Measurements from ENCODE around the gene PTPRT. TPM values are rescaled to one million over a fixed set of nuclear protein-coding genes. Genes with fewer than 3 reads are reported as not detected.

The PTPRT gene
- total and polyA plus RNA-seq, 10 of the 15 experiments (the other 5 are each of a cell fraction or from before 2014, with no cell fraction given) = not detected

DNA sequence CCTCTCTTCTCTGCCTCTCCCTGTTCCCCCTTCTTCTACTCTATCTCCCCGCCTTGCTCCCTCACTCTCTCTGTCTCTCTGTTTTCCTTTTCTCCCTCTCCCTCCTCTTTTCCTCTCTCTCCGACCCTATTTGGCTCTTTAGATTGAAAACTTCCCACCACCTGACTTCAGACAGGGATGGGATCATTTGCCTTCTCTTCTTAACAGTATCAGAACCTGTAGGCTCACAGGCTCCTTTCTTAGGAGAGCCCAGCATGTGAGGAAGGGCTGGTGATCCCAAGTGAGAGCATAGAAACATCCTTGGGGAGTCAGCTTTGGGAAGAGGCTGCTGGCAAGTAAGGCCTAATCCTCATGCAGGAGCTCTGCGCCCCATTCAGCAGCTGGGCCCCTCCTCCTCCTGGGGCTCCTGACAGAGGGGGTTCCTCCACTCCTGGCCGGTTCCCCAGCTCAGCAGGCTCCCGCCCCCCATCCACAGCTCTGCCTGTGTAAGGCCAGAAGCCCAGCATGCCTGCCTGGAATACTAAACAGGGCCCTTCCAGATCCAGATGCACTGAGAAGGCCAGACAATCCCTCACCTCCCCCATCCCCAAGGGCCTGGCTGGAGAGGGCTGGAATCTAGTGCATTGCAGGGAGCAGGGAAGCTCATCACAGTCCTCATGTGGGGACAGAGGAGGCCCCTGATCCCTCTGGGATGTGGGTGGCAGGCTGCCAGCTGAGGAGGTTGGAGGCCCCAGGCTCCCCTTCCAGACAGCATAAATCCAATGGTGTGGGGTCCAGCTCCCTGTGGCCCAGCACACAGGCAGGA is 93.4 kb downstream of the PTPRT start (continued):
- TF ChIP-seq RELA (IDR thresholded peaks at IDR 0.05; ENCODE audit: borderline replicate concordance, partially characterized antibody) (no peak), GABPA (IDR thresholded peaks at IDR 0.05; ENCODE audit: low read depth) (no peak), CEBPB (IDR thresholded peaks at IDR 0.05; ENCODE audit: borderline replicate concordance in 1 of 2, low read depth in 2 of 2, low read length in 2 of 2) (no peak), WRNIP1 (IDR thresholded peaks at IDR 0.05; ENCODE audit: borderline replicate concordance, low read depth, low read length) (no peak), ZBED1 (IDR thresholded peaks at IDR 0.05; ENCODE audit: borderline replicate concordance) (no peak), RUNX3 (IDR thresholded peaks at IDR 0.05; ENCODE audit: low read length) (no peak), RBBP5 (conservative IDR thresholded peaks at IDR 0.05) (no peak)
- TF ChIP-seq, protein P1, sequence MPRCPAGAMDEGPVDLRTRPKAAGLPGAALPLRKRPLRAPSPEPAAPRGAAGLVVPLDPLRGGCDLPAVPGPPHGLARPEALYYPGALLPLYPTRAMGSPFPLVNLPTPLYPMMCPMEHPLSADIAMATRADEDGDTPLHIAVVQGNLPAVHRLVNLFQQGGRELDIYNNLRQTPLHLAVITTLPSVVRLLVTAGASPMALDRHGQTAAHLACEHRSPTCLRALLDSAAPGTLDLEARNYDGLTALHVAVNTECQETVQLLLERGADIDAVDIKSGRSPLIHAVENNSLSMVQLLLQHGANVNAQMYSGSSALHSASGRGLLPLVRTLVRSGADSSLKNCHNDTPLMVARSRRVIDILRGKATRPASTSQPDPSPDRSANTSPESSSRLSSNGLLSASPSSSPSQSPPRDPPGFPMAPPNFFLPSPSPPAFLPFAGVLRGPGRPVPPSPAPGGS (IDR thresholded peaks at IDR 0.05; ENCODE audit: borderline replicate concordance, insufficient read depth, low read depth, low read length, poor library complexity, severe bottlenecking) = no peak
- TF ChIP-seq, protein P2, sequence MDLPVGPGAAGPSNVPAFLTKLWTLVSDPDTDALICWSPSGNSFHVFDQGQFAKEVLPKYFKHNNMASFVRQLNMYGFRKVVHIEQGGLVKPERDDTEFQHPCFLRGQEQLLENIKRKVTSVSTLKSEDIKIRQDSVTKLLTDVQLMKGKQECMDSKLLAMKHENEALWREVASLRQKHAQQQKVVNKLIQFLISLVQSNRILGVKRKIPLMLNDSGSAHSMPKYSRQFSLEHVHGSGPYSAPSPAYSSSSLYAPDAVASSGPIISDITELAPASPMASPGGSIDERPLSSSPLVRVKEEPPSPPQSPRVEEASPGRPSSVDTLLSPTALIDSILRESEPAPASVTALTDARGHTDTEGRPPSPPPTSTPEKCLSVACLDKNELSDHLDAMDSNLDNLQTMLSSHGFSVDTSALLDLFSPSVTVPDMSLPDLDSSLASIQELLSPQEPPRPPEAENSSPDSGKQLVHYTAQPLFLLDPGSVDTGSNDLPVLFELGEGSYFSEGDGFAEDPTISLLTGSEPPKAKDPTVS (IDR thresholded peaks at IDR 0.05; ENCODE audit: low read depth, low read length) = no peak

DNA sequence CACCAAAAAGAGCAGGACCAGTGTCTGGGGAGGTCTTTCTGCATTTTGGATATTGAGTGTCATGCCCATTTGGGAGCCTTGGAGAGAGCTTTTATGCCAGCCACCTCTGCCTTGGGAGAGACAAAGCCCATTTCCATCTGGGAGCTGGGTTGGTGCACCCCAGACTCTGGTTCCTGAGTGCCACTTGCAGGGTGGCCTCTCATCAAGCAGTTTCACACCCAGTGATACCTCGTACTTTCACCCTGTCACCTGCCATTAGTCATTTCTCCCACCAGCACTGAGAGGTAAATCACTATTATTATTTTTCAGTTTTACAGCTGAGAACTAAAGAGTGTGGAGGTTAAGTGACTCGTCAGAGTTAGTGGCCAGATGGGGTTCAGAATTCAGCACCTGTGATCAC is 94.7 kb downstream of the PTPRT start:
- ChIA-PET SMC1A (ENCODE audit: uncharacterized antibody, unreplicated experiment) (no interaction called here), POLR2A (no interaction called here), RAD21 (ENCODE audit: unreplicated experiment) (no interaction called here), CTCF (no interaction called here)
- no peak for FAIRE-seq
- H3K27ac ChIP-seq (ENCODE audit: control insufficient read depth, insufficient read depth) = no peak overlapping the region
- no peaks in the 10 kb centered on the region for H4K20me1 ChIP-seq (ENCODE audit: control insufficient read depth, insufficient read depth)
- no peak overlapping the region for H3K4me2 ChIP-seq (ENCODE audit: control insufficient read depth, insufficient read depth)
- H3K9me3 ChIP-seq (replicated peaks; ENCODE audit: control insufficient read depth, insufficient read depth, low read length) = no peaks in the 10 kb centered on the region
- no peak for ATAC-seq
- H3K79me2 ChIP-seq (ENCODE audit: control insufficient read depth, insufficient read depth, low read length) = no peaks in the 10 kb centered on the region
- TF ChIP-seq POU2F2 (IDR thresholded peaks at IDR 0.05; ENCODE audit: borderline replicate concordance, low read depth, low read length) = no peak
- TF ChIP-seq CHD4 (IDR thresholded peaks at IDR 0.05) = no peak
- TF ChIP-seq, protein P3, sequence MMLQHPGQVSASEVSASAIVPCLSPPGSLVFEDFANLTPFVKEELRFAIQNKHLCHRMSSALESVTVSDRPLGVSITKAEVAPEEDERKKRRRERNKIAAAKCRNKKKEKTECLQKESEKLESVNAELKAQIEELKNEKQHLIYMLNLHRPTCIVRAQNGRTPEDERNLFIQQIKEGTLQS (IDR thresholded peaks at IDR 0.05; ENCODE audit: borderline replicate concordance, extremely low read depth, low read depth, low read length) = no peak
- no peak for TF ChIP-seq EED (IDR thresholded peaks at IDR 0.05; ENCODE audit: low read depth)
- no peak for TF ChIP-seq BHLHE40 (IDR thresholded peaks at IDR 0.05; ENCODE audit: borderline replicate concordance in 1 of 2, low read depth in 2 of 2, low read length in 1 of 2)
- no TSS peak for BruUV-seq (replicated peaks)
- intact Hi-C loops (cut with micrococcal nuclease; ENCODE audit: unreplicated experiment) (no loop called here), in situ Hi-C loops (cut with MboI) (no loop called here)
- no peak overlapping the region for H3K9ac ChIP-seq (ENCODE audit: control insufficient read depth, insufficient read depth, low read length)
- no peak overlapping the region for H2AFZ ChIP-seq (ENCODE audit: control insufficient read depth, low read depth, low read length)
- WGBS (ENCODE audit: insufficient coverage, insufficient replicate concordance, low lambda C conversion rate, missing lambda C conversion rate) = 3% methylated on average over 2 of the region's 2 CpGs
- no peaks in the 10 kb centered on the region for H3K27me3 ChIP-seq (replicated peaks in 1 of 2; ENCODE audit: control insufficient read depth in 2 of 2, insufficient read depth in 2 of 2, low read length in 1 of 2)
- no peak overlapping the region for H3K4me3 ChIP-seq
- DNase-seq (ENCODE audit: low read depth, low spot score) = no peak
- no peaks in the 10 kb centered on the region for H3K36me3 ChIP-seq (ENCODE audit: control insufficient read depth in 2 of 2, insufficient read depth in 2 of 2, low read length in 1 of 2)
- H3K4me1 ChIP-seq (ENCODE audit: control insufficient read depth, insufficient read depth, low read length) = no peaks in the 10 kb centered on the region
